ENCODE data around the gene CCL23.
"Not testable (repeated sequence)": the region's sequence is repeated elsewhere in the genome, so short reads cannot be mapped to it uniquely, and the experiment has no call there.

The CCL23 gene

GRCh38 chr17:36001862-36002603 is 15.7 kb downstream of the CCL23 start:
- DNase-seq: no peak

GRCh38 chr17:36001110-36001771 is 16.5 kb downstream of the CCL23 start, which contains the start of gene CCL15:
TSS of gene CCL15 (minus strand) at chr17:36001553. CDS start at chr17:36001492, 61 bp downstream.
- DNase-seq: no peak

- DNase-seq: no peak
Measured at GRCh38 chr17:36000732-36001109, 17.1 kb downstream of the CCL23 start.

- no peak for DNase-seq
Measured at GRCh38 chr17:35998756-35999155, 19.0 kb downstream of the CCL23 start.

- no peak for DNase-seq
Measured at GRCh38 chr17:35998018-35998545, 19.7 kb downstream of the CCL23 start.

- not testable (repeated sequence) for DNase-seq
Measured at GRCh38 chr17:35995346-35995745, 22.4 kb downstream of the CCL23 start.

GRCh38 chr17:35991075-35991474 is 26.7 kb downstream of the CCL23 start:
- no peak for DNase-seq

GRCh38 chr17:35988164-35988563 is 29.6 kb downstream of the CCL23 start:
- DNase-seq: no peak

- no peak for DNase-seq
Measured at GRCh38 chr17:35986643-35987042, 31.1 kb downstream of the CCL23 start, which contains the start of gene CCL14. TSS of gene CCL14 (minus strand) at chr17:35986729. CDS start at chr17:35986649, 80 bp downstream.

GRCh38 chr17:35984140-35984539 is 33.6 kb downstream of the CCL23 start:
- DNase-seq: no peak

- DNase-seq: no peak
Measured at GRCh38 chr17:35982409-35983191, 35.2 kb downstream of the CCL23 start.

- no peak for DNase-seq
Measured at GRCh38 chr17:35981908-35982330, 35.9 kb downstream of the CCL23 start.

GRCh38 chr17:35981246-35981645 is 36.5 kb downstream of the CCL23 start, which contains the start of gene CCL16:
TSS of gene CCL16 (minus strand) at chr17:35981497. CDS start at chr17:35981420, 77 bp downstream.
- no peak for DNase-seq

- no peak for DNase-seq
Measured at GRCh38 chr17:35978346-35978745, 39.4 kb downstream of the CCL23 start.

GRCh38 chr17:35977509-35977908 is 40.3 kb downstream of the CCL23 start:
- DNase-seq: no peak

GRCh38 chr17:35973333-35974260 is 44.2 kb downstream of the CCL23 start:
- no peak for DNase-seq

- no peak for DNase-seq
Measured at GRCh38 chr17:35972945-35973332, 44.8 kb downstream of the CCL23 start.

- DNase-seq: no peak
Measured at GRCh38 chr17:35972535-35972934, 45.2 kb downstream of the CCL23 start.

GRCh38 chr17:35972066-35972465 is 45.7 kb downstream of the CCL23 start:
- DNase-seq: no peak

- peak; percentile 43 for DNase-seq
Measured at GRCh38 chr17:35969558-35970380, 48.0 kb downstream of the CCL23 start.

GRCh38 chr17:35968520-35969054 is 49.2 kb downstream of the CCL23 start:
- DNase-seq: no peak
